ENCODE data around the gene BABAM2. TPM values are rescaled to one million over a fixed set of nuclear protein-coding genes. Genes with fewer than 3 reads are reported as not detected.

Gene BABAM2
- total and polyA plus RNA-seq, 2 experiments from 2014 or later, result 17.8 to 21.5 TPM

- no peaks in the 10 kb centered on the region for H3K36me3 ChIP-seq (ENCODE audit: insufficient read depth)
- no peak for TF ChIP-seq NANOG (IDR thresholded peaks at IDR 0.05; ENCODE audit: borderline replicate concordance)
- no peak for TF ChIP-seq ETS1 (IDR thresholded peaks at IDR 0.05)
- no peak for TF ChIP-seq ZNF462 (CRISPR knock-in tag; IDR thresholded peaks at IDR 0.05)
- TF ChIP-seq EZH2phosphoT487 (IDR thresholded peaks at IDR 0.05; ENCODE audit: unreplicated experiment), result no peak
- TF ChIP-seq CREB1 (CRISPR knock-in tag; IDR thresholded peaks at IDR 0.05; ENCODE audit: low read depth), result no peak
- no peak for TF ChIP-seq CTCF (conservative IDR thresholded peaks at IDR 0.05; ENCODE audit: low read depth in 2 of 2)
- TF ChIP-seq STAT1 (IDR thresholded peaks at IDR 0.05; ENCODE audit: unreplicated experiment), result no peak
- TF ChIP-seq ZNF331 (CRISPR knock-in tag; IDR thresholded peaks at IDR 0.05; ENCODE audit: low read depth), result no peak
- no peak for TF ChIP-seq ZNF114 (CRISPR knock-in tag; IDR thresholded peaks at IDR 0.05)
- no peak for TF ChIP-seq REST (IDR thresholded peaks at IDR 0.05; ENCODE audit: unreplicated experiment)
- no peak for TF ChIP-seq JUNB (IDR thresholded peaks at IDR 0.05; ENCODE audit: unreplicated experiment)
- no peak for TF ChIP-seq POLR2AphosphoS5 (IDR thresholded peaks at IDR 0.05; ENCODE audit: low read depth)
- TF ChIP-seq EZH2 (IDR thresholded peaks at IDR 0.05; ENCODE audit: low read depth, unreplicated experiment), result no peak
- H3K27me3 ChIP-seq (ENCODE audit: insufficient read depth), result no peaks in the 10 kb centered on the region
- H3K4me2 ChIP-seq, result no peak overlapping the region
- no peaks in the 10 kb centered on the region for H3K36me3 Mint-ChIP-seq (ENCODE audit: low read depth)
- no peaks in the 10 kb centered on the region for H3K79me2 ChIP-seq (replicated peaks; ENCODE audit: insufficient read depth)
- no peaks in the 10 kb centered on the region for H3K9me2 ChIP-seq (ENCODE audit: insufficient read depth)
- no peak for DNase-seq (ENCODE audit: low spot score)
- H3K4me3 Mint-ChIP-seq, result no peak overlapping the region
- no peak overlapping the region for H3K27ac ChIP-seq (ENCODE audit: low read depth)
- H3F3A ChIP-seq (replicated peaks; ENCODE audit: low read depth), result no peaks in the 10 kb centered on the region
- no peaks in the 10 kb centered on the region; the same call in 1 of the 2 replicates for H3K4me1 ChIP-seq (ENCODE audit: insufficient read depth)
- H3K4me3 ChIP-seq, result no peak overlapping the region
- no peaks in the 10 kb centered on the region for H3K9me3 Mint-ChIP-seq
- no peaks in the 10 kb centered on the region for H4K20me1 ChIP-seq (replicated peaks; ENCODE audit: insufficient read depth)
- peak overlapping the region; percentile 28; the same call in 1 of the 2 replicates for H2AFZ ChIP-seq
- H3K27ac Mint-ChIP-seq, result no peak overlapping the region
- H3K4me1 Mint-ChIP-seq, result peaks cover 12% of the 10 kb centered on the region
- H3K27me3 Mint-ChIP-seq (ENCODE audit: insufficient read depth, low read depth, poor library complexity), result peaks cover 14% of the 10 kb centered on the region
- no peak for ATAC-seq
Observed at GRCh38 chr2:28367667-28368356, 477.3 kb downstream of the BABAM2 start.
